Endometrium (tissue), 2 donors: ENCODE measurements around the gene SLC17A4.

ENCODE experiments used
- FAIRE-seq: peaks from 2 replicates; lab custom pipeline; 2012; peaks lifted over from hg19 to GRCh38; lab: Jason Lieb, UNC
- donor health status: control.
- donor health status: control.

The SLC17A4 gene

DNA sequence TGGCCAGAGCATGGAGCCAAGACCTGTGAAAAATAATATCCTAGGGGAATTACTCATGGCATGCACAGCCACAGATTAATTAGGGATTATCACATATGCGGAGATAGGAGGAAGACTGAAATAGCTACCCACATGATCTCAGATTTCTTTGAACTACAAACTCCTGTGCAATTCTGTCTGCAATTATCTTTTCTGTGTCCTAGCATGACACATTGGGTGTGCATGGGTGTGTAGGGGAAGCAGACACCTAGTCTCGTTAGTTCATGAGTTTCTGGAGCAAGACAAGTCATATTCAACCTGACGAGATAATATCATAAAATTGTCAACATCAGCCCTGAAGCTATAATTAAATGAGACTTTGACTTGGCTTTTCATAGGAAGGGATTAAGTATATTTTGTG, 3.6 kb upstream of the SLC17A4 start:
- FAIRE-seq = no peak

DNA sequence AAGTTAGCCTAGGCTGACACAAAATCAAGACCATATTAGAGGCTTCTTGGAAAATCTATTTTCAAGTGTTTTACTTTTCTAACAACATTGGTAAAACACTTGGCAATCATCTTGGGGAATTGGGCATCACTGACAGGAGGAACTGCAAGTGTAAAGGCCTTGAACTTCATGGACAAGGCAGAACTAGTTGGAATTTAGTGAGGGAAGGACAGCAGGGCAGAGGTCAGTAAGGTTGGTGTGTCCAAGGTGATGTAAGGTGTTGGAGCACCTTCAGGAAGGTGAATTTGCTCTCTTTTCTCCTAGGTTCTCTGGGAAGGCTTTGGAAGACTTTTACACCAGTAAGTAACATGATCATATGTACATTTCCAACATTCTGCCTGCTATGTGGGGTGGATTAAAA, 1.5 kb upstream of the SLC17A4 start:
- FAIRE-seq = no peak

DNA sequence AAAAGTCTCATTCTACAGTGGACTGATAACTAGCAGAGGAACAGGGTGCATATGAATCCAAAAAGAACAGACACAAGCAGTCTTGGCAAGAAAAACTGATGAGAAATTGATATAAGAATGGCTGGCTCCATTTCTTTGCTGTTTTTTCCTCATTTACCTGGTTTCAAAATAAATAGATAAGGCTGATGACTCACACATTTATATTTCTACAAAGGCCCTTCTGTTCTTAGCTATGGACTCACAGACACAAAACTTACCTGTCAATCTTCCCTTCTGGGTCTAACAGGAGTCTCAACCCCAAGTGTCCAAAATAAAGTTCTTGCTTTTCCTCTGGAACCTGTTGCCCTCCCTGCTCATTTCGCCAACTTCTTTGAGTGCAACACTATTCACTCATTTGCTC, 941 bp downstream of the SLC17A4 start:
- no peak for FAIRE-seq

- FAIRE-seq = no peak
Measured at GRCh38 chr6:25756382-25757363, 2.1 kb downstream of the SLC17A4 start.

DNA sequence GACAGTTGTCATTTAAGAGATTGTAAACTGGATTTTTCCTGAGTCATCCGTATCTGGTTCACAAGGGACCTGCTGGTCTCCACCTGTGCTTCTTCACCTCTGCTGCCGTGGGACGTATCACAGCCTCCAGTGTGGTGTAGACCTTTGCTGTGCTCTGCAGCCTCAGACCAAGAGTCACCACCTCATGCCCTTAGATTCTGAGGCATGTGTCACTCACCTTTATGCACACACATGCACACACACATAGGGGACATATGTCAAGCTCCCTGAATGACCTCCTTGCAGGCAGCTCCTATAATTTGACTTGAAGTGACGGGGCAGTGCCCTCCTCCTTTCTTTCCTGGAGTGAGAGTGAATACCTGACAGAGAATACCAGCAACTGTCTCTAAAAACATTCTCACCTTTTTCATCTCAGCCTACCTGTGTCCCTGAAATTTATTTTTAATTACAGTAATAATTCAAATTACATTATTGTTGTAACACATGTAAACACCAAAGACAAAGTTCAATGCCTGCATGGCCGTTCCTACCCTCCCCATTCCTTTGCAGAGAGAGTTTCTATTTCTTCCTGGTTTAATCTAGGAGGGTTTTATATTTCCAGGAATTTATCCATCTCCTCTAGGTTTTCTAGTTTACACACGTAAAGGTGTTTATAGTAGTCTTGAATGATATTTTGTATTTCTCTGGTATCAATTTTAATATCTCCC, 3.5 kb downstream of the SLC17A4 start:
- no peak for FAIRE-seq

- FAIRE-seq = no peak
Measured at GRCh38 chr6:25764611-25765010, 10.1 kb downstream of the SLC17A4 start.

GRCh38 chr6:25768566-25768965, 14.0 kb downstream of the SLC17A4 start:
- no peak for FAIRE-seq

DNA sequence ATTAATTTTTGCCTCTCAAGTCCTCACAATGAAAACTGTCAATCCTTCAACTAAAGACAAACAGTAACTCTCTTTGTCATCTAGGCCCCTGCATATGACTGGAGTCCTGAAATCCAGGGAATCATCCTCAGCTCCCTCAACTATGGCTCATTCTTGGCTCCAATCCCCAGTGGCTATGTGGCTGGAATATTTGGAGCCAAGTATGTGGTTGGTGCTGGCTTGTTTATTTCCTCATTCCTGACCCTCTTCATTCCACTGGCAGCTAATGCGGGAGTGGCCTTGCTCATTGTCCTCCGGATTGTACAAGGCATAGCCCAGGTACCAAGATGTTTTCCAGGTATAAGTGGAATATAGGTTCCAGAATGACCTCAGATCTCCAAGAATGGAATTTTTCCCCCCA, 15.4 kb downstream of the SLC17A4 start:
- FAIRE-seq = no peak

GRCh38 chr6:25774120-25774715, 19.7 kb downstream of the SLC17A4 start:
- no peak for FAIRE-seq

- no peak for FAIRE-seq
Measured at GRCh38 chr6:25777031-25777430, 22.5 kb downstream of the SLC17A4 start.

DNA sequence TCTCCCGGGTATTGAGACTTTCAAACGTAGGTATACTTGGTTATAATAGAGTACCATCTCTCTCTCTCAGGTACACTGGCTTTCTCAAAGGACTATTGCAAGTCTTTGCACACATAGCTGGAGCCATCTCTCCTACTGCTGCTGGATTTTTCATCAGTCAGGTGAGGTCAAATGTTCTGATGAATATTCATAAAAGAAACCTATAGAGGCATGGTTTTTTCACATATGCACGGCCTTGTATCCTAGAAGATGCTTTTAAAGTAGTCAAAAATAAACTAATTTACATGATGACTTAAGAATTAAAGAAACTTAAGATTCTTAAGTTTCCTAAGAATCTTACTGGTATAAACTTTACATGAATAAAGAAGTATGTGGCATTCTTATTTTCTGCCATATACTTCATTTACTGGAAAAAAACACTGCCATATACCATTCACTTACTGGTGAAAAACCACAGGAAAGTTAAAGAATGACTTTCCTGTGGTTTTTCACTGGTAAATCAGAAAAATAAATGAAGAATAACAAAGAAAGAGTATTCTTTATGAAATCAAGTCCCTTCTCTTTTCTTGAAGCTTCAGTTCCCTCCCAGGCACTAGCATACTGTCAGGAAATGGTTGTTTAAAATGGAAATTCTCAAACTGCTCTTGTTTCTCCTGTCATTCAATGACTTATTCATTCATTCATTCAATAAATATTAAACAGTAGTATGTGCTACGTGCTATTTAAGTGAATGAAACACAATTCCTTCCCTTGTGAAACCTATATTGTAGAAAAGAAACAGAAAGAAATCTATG, 23.5 kb downstream of the SLC17A4 start:
- no peak for FAIRE-seq

DNA sequence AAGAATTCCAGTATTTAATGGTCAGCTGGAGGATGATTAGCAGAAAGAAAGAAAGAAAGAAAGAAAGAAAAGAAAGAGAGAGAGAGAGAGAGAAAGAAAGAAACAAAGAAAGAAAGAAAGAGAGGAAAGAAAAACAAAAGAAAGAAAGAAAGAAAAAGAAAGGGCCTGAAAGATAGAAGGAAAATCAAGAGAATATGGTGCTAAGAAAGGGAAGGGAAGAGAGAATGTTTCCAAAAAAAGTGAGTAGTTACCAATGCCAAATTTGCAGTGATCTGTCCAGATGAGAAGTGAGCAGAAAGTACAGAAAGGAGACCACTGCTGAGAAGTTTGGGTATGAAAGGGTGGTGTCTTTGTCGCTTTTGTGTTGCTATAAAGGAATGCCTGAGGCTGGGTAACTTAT, 26.6 kb downstream of the SLC17A4 start:
- FAIRE-seq = no peak

- no peak for FAIRE-seq
Measured at GRCh38 chr6:25787428-25787827, 32.9 kb downstream of the SLC17A4 start.

DNA sequence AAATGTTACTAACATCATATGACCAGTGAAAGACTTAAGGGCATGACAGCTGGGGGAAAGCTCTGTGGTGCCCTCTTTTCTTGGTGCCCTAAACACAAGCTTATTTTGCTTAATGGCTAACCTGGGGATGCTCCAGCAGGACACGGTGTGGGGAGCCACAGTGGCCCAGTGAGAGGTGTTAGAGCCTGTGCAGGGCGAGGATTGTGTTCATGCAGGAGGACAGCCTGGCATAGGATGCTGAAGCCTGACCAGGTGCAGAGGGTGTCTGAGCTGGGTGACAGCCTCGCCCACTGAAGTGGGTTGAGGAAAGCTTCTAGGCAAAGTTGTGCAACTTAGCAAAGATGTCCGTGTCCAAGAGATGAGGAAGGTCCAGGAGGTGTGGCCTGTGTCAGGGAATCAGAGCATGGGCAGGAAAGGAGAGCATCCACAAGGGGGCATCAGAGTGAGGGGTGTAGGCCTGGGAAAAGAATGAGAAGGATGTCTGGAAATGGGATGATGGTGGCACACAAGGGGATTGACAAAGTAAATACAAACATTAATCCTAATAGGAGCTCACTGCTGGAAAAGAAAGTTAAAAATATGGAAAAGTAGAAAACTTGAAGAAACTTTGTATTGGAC, 33.9 kb downstream of the SLC17A4 start:
- FAIRE-seq = no peak

DNA sequence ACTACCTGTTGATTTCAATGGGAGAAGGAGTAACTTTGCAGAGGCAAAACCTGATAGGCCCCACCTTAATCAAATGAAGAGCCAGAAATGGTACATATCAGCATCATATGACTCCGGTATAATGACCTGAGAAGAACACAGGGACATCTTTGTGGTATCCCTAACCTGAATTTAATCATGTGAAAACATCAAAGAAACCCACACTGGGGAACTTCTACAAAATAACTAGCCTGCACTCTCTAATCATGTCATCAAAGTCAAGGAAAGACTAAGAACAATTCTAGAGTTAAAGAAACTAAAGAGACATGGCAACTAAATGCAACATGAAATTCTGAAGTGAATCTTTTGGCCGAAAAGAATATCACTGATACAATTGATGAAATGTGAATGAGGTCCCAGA, 34.9 kb downstream of the SLC17A4 start:
- no peak for FAIRE-seq

DNA sequence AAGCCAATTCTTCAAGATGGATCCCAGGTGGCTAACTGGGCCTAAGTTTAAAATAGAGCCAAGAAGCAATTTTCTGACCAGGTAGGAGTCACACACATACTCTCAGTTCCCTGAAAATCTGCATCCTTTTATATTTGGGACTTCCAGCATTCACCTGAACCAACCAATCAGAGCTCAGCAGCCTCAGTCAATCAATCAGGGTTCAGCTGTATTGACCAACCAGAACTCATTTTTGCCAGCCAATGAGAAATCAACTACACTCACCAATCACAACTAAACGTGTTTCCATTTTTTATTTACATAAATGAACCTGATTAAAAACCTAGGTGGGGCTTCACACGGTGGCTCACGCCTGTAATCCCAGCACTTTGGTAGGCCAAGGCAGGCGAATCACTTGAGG, 37.5 kb downstream of the SLC17A4 start:
- FAIRE-seq = no peak

- no peak for FAIRE-seq
Measured at GRCh38 chr6:25793970-25794369, 39.4 kb downstream of the SLC17A4 start.

- no peak for FAIRE-seq
Measured at GRCh38 chr6:25794784-25795183, 40.2 kb downstream of the SLC17A4 start.

GRCh38 chr6:25801436-25801835, 46.9 kb downstream of the SLC17A4 start:
- FAIRE-seq = no peak

DNA sequence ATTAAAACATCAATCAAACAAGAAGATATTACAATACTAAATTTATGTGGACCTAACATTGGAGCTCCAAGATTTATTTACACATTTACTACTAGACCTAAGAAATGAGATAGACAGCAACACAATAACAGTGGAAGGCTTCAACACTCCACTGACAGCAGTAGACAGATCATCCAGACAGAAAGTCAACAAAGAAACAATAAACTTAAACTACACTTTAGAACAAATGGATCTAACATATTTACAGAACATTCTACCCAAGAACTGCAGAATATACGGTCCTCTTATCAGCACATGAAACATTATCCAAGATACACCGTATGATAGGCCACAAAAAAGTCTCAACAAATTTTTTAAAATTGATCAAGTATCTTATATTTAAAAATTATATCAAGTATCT, 50.3 kb downstream of the SLC17A4 start:
- no peak for FAIRE-seq

- no peak for FAIRE-seq
Measured at GRCh38 chr6:25815194-25815593, 60.7 kb downstream of the SLC17A4 start.

DNA sequence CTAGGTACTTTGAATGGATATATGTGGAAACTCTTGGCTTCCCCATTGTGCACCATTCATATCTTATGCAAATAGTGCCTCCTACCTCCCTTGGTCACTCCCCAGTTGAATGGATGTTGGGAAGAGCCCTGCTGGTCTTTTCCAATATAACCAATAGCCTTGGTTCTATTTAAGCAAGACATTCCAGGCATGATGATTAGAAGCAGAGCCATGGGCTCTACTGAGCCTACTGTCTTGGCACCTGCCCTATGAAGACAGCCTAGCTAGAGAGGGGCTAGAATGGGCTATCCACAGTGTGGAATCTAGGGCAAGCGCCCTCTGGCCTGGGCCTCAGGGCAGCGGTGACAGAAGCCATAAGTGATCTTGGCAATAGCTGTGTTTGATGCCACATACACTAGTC, 61.7 kb downstream of the SLC17A4 start:
- no peak for FAIRE-seq
